Stimulated activated CD4-positive, alpha-beta T cell treated with anti-CD3 and anti-CD28 coated beads, Interleukin-4, amount 100 ng/mL, for 24 hours (primary cell): ENCODE results near the gene ZNF541.
"Not testable (repeated sequence)": the region's sequence is repeated elsewhere in the genome, so short reads cannot be mapped to it uniquely, and the experiment has no call there.

Experiments used
- DNase-seq: peaks from one replicate; pipeline ENCODE4 v3.0.0-alpha.2; 2020

The ZNF541 gene

GRCh38 chr19:47573071-47574026 is at the start of gene ZNF541:
ZNF541 (minus strand) TSS chr19:47573148; CDS start chr19:47555856, 17,292 bp downstream.
- DNase-seq = peak; percentile 83

GRCh38 chr19:47619763-47620162 is 46.8 kb upstream of the ZNF541 start:
- DNase-seq = no peak

GRCh38 chr19:47618771-47619170 is 45.8 kb upstream of the ZNF541 start:
- DNase-seq = no peak

GRCh38 chr19:47615714-47616113 is 42.8 kb upstream of the ZNF541 start:
- DNase-seq = no peak

GRCh38 chr19:47615230-47615629 is 42.3 kb upstream of the ZNF541 start:
- DNase-seq = no peak

GRCh38 chr19:47614559-47614958 is 41.6 kb upstream of the ZNF541 start:
- no peak for DNase-seq

GRCh38 chr19:47614021-47614295 is 41.0 kb upstream of the ZNF541 start:
- no peak for DNase-seq

GRCh38 chr19:47613165-47614020 is 40.4 kb upstream of the ZNF541 start:
- DNase-seq = no peak

- DNase-seq = no peak
Measured at GRCh38 chr19:47610902-47611301, 38.0 kb upstream of the ZNF541 start.

GRCh38 chr19:47609906-47610894 is 37.3 kb upstream of the ZNF541 start:
- peak; percentile 49 for DNase-seq

- peak; percentile 82 for DNase-seq
Measured at GRCh38 chr19:47608969-47609905, 36.3 kb upstream of the ZNF541 start, which contains the start of gene BICRA. BICRA (plus strand) TSS chr19:47609134; CDS start chr19:47673575, 64,441 bp downstream.

- peak; percentile 93 for DNase-seq
Measured at GRCh38 chr19:47608074-47608918, 35.3 kb upstream of the ZNF541 start.

- DNase-seq = no peak
Measured at GRCh38 chr19:47607564-47608073, 34.7 kb upstream of the ZNF541 start.

GRCh38 chr19:47603706-47604565 is 31.0 kb upstream of the ZNF541 start:
- no peak for DNase-seq

- no peak for DNase-seq
Measured at GRCh38 chr19:47601180-47601904, 28.4 kb upstream of the ZNF541 start.

- DNase-seq = peak; percentile 100
Measured at GRCh38 chr19:47600246-47601179, 27.6 kb upstream of the ZNF541 start.

GRCh38 chr19:47599671-47600245 is 26.8 kb upstream of the ZNF541 start:
- DNase-seq = not testable (repeated sequence)
